HG03442 (cell line): ENCODE data around the gene DLGAP4.

Source experiments
- ATAC-seq: cut with Tn5 transposase; IDR thresholded peaks from one replicate; pipeline ENCODE4 v1.9.1; 2021; ENCODE audit warnings: mild to moderate bottlenecking, moderate library complexity; ENCODE audit not compliant: unreplicated experiment

The DLGAP4 gene

DNA sequence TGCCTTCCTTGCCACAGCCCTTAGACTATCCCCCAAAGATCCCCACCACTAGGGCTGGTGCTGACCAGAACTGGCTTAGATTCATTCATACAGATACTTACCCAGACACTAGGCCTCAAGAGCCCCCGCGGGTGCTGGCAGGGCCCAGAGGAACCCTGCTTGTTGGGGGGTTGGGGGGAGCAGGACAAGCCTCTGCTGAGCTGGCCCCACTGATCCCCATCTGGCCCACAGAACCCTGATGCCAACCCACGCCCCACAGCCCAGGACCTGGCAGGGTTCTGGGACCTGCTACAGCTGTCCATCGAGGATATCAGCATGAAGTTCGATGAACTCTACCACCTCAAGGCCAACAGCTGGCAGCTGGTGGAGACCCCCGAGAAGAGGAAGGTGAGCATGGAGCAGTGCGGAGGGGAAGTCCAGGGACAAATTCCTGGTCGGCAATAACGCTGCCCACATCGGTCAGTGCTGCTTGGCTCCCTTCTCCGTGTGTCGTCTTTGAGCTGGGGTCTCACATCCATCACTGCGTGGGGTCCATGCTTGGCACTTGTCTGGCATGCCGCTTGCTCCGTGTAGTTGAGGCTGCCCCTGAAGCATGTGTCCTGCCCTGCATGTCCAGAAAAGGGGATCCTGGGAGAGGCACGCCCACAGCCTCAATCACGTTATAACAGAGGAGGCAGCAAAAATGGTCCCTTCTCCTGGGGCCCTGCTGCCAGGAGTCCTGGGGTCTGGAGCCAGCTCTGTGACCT lies 219.7 kb downstream of the DLGAP4 start:
- no peak for ATAC-seq

- no peak for ATAC-seq
Observed at GRCh38 chr20:36526521-36527011, 220.4 kb downstream of the DLGAP4 start.

- no peak for ATAC-seq
Observed at GRCh38 chr20:36527331-36528125, 221.4 kb downstream of the DLGAP4 start.

GRCh38 chr20:36528176-36528874 lies 222.2 kb downstream of the DLGAP4 start:
- no peak for ATAC-seq

- ATAC-seq = no peak
Observed at GRCh38 chr20:36528875-36529417, 222.8 kb downstream of the DLGAP4 start.

- ATAC-seq = no peak
Observed at GRCh38 chr20:36532388-36532787, 226.2 kb downstream of the DLGAP4 start.

GRCh38 chr20:36532822-36533221 lies 226.7 kb downstream of the DLGAP4 start:
- no peak for ATAC-seq

GRCh38 chr20:36538026-36538722 lies 232.0 kb downstream of the DLGAP4 start:
- no peak for ATAC-seq

GRCh38 chr20:36540551-36541211 lies 234.5 kb downstream of the DLGAP4 start:
- ATAC-seq = no peak

DNA sequence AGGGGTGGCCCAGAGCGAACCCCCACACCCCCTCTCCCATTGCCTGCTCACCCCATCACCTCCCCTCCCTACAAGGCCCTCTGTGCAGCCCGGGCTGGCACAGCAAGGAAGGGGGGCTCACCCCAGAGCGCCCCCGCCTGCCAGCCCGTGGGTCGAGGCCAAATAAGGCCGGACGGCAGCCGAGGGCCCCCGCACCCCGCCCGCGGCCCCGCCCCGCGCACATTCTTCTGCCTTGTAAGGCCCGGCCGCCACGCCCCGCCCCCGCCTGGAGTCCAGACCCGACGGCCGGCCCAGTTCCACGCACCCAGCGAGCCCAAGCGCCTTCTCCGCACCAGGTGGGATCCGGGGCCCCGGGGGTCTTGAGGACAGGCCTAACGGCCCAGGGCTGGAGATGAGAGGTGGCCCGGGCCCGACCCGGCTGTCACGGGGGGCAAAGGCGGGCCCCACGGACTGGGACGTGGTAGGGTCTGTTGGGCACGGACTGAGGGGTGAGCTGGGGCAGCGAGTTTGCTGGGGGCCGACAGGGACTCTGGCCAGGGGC lies 235.2 kb downstream of the DLGAP4 start, which contains the start of gene MYL9:
TSS of gene MYL9 (plus strand) at position 293 of the 541 bp plus-strand sequence. CDS start 3,366 bp downstream, outside the sequence.
- ATAC-seq = no peak

DNA sequence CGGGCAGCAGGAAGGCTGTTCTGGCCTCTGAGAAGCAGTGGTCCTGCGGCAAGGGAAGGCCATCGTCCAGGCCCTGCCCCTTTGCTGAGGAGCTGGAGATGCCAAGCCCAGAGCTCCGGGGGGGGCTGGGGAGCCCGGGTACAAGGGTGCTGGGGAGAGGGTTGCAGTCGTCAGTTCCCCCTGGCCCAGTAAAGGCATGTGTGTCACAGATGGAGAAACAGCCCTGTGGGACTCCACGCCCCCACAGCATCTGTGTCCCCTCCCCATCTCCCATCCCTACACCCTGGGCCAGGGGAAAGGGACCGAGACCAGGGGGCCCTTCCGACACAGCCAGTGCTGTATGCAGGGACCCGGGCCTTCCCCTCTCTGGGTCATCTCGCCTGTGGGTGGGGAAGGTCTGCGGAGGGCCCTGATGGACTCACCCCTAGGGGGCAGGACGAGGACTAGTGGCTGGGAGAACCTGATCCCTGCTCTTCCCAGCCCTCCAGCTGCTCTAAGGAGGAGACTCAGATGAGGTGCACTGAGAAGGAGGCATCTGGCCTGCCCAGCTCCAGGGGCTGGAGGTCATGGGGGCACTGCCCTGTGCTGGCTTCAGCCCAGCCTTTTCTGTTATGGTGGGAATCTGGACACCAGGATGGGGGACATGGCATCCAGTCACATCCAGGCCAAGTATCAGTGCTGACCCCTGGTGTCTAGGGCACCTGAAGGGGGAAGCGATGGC lies 235.8 kb downstream of the DLGAP4 start:
- ATAC-seq = no peak

DNA sequence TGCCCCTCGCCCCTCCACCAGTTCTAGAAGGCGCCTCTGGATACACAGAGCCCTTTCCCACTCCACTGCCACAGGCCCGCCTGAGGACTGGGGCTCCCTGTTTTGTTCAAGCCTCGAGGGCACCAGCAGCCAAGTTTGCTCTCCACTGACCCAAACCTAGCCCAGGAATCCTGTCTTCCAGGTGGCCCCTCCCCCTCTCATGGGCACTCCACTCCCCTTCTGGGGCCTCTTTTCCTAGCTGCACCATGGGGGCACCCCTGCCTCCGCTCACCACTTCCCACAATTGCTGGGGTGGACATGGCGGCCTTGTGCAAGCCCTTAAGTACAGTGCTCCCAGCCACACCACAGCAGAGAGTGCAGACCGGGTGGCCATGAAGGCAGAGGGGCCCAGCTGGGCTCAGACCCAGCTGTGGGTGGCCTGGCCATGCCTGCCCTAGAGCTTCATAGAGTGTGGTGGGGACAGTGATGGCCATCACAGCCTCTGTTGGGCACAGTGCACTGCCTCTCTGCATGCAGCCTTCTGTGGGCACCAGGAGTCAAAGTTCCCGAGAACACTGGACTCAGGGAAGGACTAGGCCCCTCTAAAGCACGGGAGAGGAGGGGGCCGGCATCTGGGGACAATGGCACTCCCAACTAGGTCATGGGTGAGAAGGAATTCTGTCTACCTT lies 236.5 kb downstream of the DLGAP4 start:
- ATAC-seq = no peak

GRCh38 chr20:36543184-36544133 lies 237.3 kb downstream of the DLGAP4 start:
- no peak for ATAC-seq

DNA sequence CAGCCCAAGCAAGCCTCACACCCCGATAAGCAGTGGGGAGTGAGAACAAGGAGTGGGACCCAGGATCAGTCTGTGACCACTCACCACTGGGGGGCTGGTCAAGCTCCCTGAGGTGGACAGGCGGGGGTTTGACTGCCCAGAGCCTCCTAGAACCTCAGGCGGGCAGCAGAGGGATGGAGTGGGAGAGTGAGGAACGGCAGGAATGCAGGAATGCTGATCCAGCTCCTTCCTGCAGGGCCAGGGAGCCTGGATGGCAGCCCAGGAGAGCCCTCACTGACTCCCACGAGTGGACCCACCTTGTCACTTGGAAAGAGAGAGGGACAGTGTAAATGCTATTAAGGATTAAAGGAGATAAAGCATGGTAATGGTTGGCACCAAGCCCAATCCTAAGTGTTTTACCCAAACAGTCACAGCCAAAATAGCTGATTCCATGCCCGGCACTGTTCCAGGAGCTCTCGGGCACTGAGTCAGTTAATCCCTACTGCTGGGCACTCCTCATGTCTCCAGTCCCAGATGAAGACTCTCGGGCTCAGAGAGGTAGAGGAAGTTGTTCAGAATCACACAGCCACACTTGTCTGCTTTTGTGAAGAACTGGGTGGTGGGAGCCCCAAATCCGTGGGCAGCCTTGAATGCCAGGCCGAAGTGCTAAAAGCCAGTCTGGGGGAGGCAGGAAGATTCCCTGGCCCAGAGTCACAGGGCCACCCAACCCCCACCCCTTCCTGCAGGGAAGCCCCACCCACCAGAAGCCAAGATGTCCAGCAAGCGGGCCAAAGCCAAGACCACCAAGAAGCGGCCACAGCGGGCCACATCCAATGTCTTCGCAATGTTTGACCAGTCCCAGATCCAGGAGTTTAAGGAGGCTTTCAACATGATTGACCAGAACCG lies 238.2 kb downstream of the DLGAP4 start:
- ATAC-seq = no peak

DNA sequence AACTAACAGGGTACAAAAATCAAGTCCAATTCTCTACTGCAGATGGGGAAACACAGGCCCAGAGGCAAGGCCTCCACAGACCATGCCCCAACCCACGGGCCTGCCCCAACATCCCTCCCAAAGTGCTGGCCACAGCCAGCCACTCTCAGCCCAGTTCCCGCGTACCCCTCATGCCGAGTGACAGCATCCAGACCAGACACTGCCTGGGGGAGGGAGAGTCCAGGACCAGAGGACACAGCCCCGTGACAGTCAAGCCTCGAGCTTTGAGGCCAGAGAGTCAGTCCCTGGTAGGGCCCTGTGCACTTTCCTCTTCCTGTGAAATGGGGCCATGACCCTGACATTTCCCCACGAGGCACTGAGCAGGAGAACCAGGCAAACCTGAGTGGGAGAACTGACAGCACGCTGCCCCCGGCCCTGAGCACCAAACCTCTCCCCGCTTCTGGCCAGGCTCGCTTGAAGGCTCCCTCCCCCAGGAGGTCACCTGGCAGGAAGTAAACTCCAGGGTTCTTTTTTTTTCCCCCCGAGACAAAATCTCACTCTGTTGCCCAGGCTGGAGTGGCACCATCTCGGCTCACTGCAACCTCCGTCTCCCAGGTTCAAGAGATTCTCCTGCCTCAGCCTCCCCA lies 240.1 kb downstream of the DLGAP4 start:
- ATAC-seq = no peak
